AG09309 (cell line): ENCODE data around the gene SYT1.

Experiments
- DNase-seq: peaks from one replicate; pipeline ENCODE4 v3.0.0-alpha.2; 2010; ENCODE audit warnings: low read depth
- H3K4me3 ChIP-seq: 2 replicates; pipeline ENCODE4 v1.5.1; 2011; ENCODE audit warnings: mild to moderate bottlenecking, low read depth, low read length, moderate library complexity; ENCODE audit not compliant: control insufficient read depth
- CTCF ChIP-seq: IDR thresholded peaks from 2 replicates; pipeline ENCODE4 v1.5.1; 2011; ENCODE audit warnings: mild to moderate bottlenecking, low read depth, low read length, inconsistent platforms; ENCODE audit not compliant: insufficient read depth, control insufficient read depth; ENCODE audit errors: missing control alignments

SYT1 gene

GRCh38 chr12:78938341-78939084 is 73.9 kb downstream of the SYT1 start:
- no peak for DNase-seq
- no peak for TF ChIP-seq CTCF
- no peak overlapping the region for H3K4me3 ChIP-seq

- no peak for DNase-seq
- H3K4me3 ChIP-seq, result no peak overlapping the region
- TF ChIP-seq CTCF, result no peak
Measured at GRCh38 chr12:78949532-78949931, 85.0 kb downstream of the SYT1 start.

GRCh38 chr12:78951803-78952551 is 87.4 kb downstream of the SYT1 start:
- no peak for DNase-seq
- no peak overlapping the region for H3K4me3 ChIP-seq
- TF ChIP-seq CTCF, result no peak

- no peak for TF ChIP-seq CTCF
- no peak overlapping the region for H3K4me3 ChIP-seq
- no peak for DNase-seq
Measured at GRCh38 chr12:78952552-78952929, 88.0 kb downstream of the SYT1 start.

- no peak for TF ChIP-seq CTCF
- no peak for DNase-seq
Measured at GRCh38 chr12:78958941-78959340, 94.4 kb downstream of the SYT1 start.

GRCh38 chr12:78959556-78959955 is 95.0 kb downstream of the SYT1 start:
- TF ChIP-seq CTCF, result no peak
- no peak for DNase-seq
- H3K4me3 ChIP-seq, result no peak overlapping the region

More at GRCh38 chr12:78958941-78959340, 94.4 kb downstream of the SYT1 start:
- no peak overlapping the region for H3K4me3 ChIP-seq
